HG03139 (cell line): ENCODE results near the gene CA6.
"Not testable (repeated sequence)": the region's sequence is repeated elsewhere in the genome, so short reads cannot be mapped to it uniquely, and the experiment has no call there.

ENCODE experiments used
- ATAC-seq: cut with Tn5 transposase; IDR thresholded peaks from one replicate; pipeline ENCODE4 v1.9.1; 2021; ENCODE audit not compliant: unreplicated experiment

The CA6 gene

DNA sequence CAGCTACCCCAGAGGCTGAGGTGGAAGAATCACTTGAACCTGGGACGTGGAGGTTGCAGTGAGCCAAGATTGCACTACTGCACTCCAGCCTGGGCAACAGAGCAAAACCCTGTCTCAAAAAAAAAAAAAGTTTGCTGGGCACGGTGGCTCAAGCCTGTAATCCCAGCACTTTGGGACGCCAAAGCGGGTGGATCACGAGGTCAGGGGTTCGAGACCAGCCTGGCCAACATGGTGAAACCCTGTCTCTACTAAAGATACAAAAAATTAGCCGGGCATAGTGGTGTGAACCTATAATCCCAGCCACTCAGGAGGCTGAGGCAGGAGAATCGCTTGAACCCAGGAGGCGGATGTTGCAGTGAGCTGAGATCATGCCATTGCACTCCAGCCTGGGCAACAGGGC, 23.2 kb downstream of the CA6 start:
- ATAC-seq = not testable (repeated sequence)

DNA sequence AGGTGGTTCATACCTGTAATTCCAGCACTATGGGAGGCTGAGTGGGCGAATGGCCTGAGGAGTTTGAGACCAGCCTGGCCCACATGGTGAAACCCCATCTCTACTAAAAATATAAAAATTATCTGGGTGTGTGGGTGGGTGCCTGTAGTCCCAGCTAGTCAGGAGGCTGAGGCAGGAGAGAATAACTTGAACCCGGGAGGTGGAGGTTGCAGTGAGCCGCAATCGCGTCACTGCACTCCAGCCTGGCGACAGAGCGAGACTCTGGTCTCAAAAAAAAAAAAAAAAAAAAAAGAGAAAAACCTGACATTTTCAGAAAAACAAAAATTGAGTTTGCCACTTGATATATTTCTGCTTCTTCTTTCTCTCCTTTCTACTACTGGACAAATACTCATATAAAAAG, 24.3 kb downstream of the CA6 start:
- no peak for ATAC-seq

DNA sequence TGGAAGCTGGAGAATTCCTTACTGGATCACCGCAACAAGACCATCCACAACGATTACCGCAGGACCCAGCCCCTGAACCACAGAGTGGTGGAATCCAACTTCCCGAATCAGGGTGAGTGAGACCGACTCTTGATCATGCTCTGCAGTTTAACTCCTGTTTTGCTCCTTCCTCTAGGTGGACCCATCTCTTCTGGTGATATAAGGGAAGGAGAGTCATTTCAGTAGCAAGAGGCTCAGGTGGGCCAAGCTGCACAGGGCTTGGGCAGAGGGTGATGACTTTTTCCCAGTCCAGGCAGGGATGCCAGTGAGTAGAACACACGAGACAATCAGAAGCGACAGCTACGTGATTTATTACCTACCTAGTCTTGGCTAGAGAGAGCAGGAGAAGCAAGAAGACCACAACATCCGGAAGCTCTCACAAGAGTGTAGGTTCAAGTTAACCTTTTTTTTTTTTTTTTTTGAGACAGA, 25.2 kb downstream of the CA6 start:
- ATAC-seq = no peak

DNA sequence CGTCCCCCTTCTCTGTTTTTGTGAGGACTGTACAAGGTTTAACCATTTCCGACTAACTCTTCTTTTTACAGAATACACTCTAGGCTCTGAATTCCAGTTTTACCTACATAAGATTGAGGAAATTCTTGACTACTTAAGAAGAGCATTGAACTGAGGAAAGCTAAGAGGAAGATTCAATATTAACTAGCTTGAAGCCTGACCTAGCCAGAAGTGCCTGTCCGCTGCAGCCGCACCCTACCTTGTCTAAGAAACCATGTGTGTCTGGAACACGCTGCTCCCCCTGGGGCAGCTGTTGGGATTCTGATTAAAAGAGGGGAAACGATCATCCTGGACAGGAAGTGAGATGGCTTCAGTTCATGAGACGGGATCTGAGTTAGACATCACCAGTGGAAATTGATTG, 28.9 kb downstream of the CA6 start:
- ATAC-seq = no peak

DNA sequence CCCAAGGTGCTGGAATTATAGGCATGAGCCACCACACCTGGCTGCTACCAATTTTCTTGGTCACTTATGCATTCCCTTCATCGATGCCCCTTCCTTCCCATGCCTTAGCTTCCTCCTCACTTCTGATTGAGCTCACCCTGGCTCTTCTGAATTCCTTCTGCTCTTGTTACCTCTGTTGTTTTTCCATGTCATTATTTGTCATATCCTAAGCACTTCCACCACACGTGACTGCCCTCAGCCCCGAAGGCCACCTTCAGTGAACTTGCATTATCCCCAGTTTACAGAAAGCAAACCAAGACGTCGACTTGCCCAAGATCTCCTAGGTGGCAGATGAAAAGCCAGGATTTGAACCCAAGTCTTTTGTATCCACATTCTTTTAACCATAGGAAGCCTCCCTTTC, 30.7 kb downstream of the CA6 start:
- no peak for ATAC-seq

DNA sequence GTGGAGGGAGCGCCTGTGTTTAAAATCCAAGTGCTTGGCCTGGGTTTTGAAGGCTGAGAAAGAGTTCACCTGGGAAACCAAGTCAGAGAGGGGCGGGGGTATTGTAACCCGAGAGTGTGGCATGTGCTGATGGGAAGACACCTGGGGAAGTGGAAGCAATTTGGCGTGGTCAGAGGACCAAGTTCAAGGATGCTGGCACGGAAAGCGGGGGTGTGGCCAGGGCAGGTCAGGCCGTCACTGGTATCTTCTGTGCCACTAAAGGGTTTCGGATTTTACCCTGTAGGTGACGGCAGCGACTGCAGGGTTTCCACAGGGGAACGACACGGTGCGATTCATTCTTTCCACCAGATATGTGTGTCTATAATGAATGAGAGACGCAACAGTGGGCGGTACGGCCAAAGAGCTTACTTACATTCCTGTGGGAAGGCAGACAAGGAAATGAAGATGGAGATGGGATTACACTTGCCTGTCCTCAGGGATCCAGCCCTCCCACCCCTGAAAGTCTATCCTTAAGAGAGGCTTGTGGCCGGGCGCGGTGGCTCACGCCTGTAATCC, 31.3 kb downstream of the CA6 start:
- no peak for ATAC-seq

DNA sequence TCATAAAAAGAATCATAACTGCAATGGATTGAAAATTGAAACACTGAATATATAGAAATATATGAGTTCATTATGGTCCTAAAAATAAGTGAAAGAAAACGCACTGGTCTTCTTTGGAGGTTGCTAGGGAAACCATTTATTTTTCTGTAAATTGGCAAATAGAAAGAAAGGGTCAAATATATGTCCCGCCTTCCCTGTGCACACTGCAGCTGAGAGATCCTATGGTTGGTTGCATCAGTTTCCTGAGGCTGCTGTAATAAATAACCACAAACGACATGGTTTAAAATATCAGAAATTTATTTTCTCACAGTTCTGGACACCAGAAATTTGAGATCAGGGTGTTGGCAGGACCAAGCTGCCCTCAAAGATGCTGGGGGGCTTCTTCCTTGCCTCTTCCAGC, 35.0 kb downstream of the CA6 start:
- no peak for ATAC-seq

DNA sequence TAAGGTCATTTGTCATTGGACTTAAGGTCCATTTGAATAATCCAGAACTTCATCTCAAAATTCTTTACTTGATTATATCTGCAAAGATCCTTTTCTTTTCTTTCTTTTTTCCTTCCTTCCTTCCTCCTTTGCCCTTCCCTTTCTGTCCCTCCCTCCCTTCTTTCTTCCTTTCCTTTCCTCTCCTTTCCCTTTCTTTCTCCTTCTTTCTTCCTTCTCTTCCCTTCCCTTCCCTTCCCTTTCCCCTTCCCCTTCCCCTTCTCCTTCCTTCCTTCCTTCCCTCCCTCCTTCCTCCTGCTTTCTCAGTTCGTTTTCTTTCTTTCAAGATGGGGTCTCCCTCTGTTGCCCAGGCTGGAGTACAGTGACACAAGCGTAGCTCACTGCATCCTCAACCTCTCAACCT, 35.5 kb downstream of the CA6 start:
- no peak for ATAC-seq

DNA sequence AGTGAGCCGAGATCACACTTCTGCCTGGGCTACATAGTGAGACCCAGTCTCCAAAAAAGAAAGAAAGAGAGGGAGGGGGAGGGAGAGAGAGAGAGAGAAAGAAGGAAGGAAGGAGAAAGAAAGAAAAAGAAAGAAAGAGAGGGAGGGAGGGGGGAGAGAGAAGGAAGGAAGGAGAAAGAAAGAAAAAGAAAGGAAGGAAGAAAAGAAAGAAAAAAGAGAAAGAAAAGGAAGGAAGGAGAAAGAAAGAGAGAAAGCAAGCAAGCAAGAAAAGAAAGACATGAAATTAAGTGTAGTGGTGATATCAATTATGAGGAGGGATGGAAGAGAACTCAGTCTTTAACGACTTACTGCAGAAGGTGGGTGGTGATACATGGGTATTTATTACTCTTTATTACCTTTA, 38.5 kb downstream of the CA6 start:
- ATAC-seq = no peak

DNA sequence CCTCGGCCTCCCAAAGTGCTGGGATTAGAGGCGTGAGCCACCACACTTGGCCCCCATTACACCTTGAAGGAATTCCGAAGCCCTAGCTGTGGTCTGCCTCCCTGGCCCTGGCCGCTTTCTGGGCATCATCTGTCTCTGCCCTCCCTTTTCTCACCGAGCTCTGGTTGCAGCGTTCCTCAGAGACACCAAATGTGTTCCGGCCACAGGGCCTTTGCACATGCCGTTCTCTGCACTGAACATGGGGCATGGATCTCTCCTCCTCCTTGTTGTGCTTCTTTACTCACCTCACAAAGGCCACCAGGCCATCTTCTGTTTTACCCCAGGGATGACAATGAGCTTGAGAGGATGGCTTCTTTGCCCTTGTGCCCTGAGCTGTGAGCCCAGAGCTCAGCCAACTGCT, 39.3 kb downstream of the CA6 start:
- ATAC-seq = no peak

DNA sequence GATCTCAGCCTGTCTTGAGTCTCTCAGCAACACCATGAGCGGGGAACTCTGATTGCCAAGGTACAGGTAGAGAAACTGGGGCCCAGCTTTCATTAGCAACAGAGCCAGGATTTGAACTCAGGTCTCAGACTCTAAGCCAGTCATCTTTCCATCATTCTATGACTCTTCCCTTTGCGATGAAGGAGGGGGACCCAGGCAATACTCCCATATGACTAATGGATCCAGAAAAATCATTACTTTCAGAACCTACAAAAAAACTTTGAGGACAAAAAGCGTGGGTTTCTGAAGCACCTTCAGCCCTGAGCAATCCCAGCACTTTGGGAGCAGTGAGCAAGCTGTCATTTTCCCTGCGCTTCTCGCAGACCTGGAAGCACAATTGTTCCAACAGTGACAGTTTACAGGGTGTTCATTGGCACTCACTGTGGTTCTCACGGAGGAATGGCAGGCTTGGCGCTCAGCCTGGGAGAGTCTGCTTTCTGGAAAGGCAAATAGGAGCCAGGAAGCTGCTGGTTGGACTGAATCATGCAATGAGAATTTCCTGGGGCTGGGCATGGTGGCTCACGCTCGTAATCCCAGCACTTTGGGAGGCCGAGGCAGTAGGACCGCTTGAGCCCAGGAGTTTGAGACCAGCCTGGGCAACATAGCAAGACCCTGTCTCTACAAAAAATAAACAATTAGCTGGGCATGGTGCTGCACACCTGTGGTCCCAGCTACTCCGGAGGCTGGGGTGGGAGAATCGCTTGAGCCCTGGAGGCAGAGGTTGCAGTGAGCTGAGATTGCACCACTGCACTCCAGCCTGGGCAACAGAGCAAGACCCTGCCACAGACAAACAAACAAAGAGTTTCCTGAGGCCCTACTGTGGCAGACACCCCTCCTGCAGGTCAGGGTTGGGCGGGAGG, 40.5 kb downstream of the CA6 start:
- no peak for ATAC-seq

DNA sequence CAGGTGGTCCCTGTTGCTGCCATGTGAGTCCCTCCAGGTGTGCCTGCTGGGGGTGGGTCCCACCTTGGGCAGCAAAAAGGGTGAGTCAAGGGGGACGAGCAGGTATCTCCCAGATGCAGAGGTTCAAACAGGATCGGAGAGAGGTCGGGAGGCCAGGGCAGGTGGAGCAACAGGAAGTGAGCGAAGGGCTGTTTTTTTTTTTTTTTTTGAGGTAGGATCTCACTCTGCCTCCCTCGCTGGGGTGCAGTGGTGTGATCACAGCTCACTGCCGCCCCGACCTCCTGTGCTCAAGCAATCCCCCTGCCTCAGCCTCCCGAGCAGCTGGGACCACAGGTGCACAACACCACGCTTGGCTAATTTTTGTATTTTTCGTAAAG, 41.1 kb downstream of the CA6 start:
- ATAC-seq = no peak

DNA sequence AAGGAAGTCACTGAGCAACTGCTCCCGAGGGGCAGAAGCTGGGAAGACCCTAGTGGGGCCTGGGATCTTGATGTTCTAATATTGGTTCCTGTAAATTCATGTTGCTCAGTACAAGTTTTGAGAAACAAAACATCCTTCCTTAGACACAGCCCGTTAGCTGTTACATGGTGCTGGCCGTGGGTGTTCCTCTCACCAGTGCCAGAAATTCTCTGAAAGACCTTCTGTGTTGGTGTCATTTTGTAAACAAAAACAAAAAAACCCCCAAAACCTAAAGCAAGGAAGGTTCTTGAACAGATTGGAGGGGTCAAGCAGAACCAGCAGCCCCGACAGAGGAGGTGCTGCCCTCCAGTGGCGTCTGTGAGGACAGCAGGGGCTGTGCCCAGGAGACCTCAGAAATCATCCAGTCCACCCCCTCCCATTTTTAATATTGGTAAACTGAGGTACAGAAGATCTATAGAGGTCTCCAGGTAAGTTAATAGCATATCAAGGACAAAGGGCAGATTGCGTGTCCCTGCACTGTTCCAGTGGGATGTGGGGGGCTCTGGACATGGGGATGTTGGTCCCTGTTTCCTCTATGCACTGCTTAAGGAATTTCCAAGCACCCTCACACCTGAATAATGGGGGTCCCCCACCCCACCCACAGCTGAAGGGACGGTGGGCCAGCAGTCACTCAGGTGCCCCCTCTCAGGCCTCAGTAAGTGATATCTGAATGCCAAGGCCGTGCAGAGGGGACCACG, 42.4 kb downstream of the CA6 start:
- ATAC-seq = no peak

DNA sequence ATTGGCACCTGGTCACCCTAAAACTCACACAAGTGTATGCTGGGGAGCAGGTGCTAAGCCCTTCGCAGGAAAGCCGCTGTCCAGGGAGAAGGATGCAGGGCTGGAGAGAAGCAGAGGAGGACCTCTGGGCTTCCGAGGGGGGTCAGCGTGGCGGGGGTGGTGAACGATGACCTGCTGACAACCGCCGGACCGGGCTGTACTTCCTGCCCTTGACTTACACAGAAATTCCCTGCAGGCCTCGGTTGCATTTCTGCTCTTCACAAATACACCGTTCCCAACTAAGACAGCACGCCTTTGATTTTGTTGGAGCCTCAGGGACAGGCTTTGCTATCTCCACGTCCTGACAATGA, 42.9 kb downstream of the CA6 start:
- ATAC-seq = no peak

DNA sequence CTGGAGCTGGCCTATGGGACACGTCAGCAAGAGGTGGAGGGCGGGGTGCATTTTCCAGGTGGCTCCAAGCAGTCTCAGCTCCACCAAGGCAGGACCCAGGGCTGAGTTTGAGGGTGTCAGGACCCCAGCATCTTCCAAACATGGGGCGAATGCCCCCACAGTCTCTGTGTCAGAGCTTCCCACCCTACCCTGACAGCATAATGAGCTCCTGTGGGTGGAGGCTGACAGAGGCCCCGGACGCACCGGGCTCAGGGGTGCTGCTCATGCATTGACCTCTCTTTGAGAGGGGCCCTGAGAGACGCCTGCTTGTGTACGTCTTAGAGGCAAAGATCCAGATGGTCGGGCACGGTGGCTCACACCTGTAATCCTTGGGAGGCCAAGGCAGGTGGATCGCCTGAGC, 43.4 kb downstream of the CA6 start:
- ATAC-seq = no peak

DNA sequence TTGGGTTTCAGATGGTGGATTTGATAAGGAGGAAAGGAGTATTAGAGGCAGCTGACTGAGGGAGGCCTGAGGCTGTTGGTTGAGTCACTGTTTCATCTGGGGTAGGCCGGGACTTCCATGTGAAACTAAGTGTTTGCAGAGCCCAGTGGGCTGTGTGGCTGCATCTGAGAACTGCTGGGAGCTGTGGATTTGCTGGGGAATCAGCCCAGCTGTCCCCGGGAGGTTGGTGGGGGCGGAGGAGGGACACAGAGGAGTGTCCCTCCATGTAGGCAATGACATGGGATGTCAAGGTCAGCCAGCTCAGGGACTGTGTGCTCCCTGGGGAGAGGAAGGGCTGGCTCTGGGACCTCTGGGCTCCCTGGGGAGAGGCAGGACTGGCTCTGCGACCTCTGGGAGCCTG, 44.2 kb downstream of the CA6 start:
- ATAC-seq = no peak

DNA sequence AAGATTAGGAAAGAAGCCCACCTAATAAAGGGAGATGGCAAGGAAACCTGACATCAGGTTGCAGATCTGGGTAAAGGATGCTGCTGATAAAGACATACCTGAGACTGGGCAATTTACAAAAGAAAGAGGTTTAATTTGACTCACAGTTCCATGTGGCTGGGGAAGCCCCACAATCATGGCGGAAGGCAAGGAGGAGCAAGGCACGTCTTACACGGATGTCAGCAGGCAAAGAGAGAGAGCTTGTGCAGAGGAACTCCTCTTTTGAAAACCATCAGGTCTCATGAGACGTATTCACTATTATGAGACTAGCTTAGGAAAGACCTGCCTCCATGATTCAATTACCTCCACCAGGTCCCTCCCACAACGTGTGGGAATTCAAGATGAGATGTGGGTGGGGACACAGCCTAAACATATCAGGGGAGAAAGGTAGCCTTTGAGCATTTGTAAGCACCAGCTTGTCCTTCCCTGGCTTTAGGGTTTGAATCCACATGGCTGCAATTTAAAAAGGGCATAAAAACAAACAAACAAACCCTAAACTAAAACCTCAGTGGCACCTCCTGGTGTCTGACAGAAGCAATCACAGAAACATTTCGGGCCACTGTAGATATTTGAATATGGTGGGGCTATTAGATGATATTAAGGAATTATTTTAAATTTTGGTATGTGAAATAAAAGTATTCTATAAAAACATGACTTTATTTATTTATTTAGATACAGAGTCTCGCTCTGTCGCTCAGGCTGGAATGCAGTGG, 47.4 kb downstream of the CA6 start:
- ATAC-seq = no peak

DNA sequence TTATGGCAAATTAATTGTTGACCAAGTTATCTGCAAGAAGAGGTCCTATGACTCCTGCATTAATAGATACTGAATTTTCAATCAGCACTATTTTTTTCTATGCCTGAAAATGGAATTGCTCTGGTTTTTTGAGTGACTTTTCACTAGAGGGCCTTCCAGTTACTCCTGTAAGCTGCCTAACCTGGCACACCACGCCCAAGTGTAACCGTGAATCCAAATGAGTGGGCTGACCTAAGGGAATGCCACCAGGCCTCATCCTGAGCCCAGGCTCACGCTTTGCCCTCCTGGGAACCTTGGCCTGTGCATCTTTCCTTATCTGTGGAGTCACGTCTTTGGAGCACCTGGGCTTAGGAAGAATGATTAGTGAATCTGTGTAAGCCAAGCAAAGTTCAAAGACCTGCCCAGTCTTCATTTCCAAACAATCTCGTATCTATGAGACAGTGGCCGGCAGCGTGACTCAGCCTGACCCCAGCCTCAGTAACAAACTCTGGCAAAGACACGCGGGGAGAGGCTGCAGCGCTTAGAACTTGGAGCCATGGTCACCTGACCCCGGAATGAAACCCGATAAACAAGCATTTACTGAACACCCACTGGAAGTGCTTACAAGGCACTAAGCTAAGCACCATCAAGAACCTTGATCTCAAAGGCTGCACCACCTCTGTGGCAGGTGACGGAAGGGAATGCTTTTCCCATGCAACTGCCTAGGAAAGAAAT, 48.5 kb downstream of the CA6 start:
- not testable (repeated sequence) for ATAC-seq

DNA sequence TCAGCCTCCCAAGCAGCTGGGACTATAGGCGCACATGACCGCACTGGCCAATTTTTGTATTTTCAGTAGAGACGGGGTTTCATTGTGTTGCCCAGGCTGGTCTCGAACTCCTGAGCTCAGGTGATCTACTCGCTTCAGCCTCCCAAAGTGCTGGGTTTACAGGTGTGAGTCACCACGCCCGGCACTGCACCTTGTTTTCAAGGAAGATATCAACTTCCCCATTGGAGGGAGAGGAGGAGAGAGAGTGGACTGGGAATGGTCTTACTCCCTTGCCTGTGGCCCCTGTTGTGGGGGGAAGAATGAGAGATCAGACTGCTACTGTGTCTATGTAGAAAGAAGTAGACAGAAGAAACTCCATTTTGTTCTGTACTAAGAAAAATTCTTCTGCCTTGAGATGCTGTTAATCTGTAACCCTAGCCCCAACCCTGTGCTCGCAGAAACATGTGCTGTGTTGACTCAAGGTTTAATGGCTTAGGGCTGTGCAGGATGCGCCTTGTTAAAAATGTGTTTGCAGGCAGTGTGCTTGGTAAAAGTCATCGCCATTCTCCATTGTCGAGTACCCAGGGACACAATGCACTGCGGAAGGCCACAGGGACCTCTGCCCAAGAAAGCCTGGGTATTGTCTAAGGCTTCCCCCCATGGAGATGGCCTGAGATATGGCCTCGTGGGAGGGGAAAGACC, 56.0 kb downstream of the CA6 start:
- not testable (repeated sequence) for ATAC-seq

DNA sequence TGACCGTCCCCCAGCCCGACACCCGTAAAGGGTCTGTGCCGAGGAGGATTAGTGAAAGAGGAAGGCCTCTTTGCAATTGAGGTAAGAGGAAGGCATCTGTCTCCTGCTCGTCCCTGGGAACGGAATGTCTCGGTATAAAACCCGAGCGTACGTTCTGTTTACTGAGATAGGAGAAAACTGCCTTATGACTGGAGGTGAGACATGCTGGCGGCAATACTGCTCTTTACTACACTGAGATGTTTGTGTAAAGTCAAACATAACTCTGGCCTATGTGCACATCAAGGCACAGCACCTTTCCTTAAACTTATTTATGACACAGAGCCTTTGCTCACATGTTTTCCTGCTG, 56.5 kb downstream of the CA6 start:
- ATAC-seq = not testable (repeated sequence)
